GM23338 (cell line): ENCODE results near the gene FPGS. TPM values are rescaled to one million over a fixed set of nuclear protein-coding genes. Genes with fewer than 3 reads are reported as not detected.

Experiments used
- ATAC-seq: fragments of 200-7000 bp; cut with Tn5 transposase; 3 replicates; pipeline ENCODE4 v1.9.1; 2020
- DNase-seq: peaks from one replicate; pipeline ENCODE4 v3.0.0-alpha.2; 2015; ENCODE audit warnings: low spot score
- H2AFZ ChIP-seq: fragments of 200-600 bp; sonication (generic); 2 replicates; pipeline ENCODE4 v1.8.0; 2016; ENCODE audit warnings: antibody characterized with exemption, mild to moderate bottlenecking, moderate library complexity
- H3F3A ChIP-seq: fragments of 200-600 bp; sonication (generic); replicated peaks from 2 replicates; pipeline ENCODE4 v1.8.0; 2017; ENCODE audit warnings: antibody characterized with exemption, mixed run types, low read depth
- H3K27ac ChIP-seq: fragments of 200-600 bp; sonication (generic); 2 replicates; pipeline ENCODE4 v1.6.1; 2016; ENCODE audit warnings: low read depth
- H3K27me3 ChIP-seq: fragments of 200-600 bp; sonication (generic); 2 replicates; pipeline ENCODE4 v1.8.0; 2016; ENCODE audit warnings: mild to moderate bottlenecking, mixed run types, moderate library complexity; ENCODE audit not compliant: insufficient read depth
- H3K36me3 ChIP-seq: fragments of 200-600 bp; sonication (generic); 2 replicates; pipeline ENCODE4 v1.8.0; 2016; ENCODE audit warnings: mild to moderate bottlenecking; ENCODE audit not compliant: insufficient read depth
- H3K4me1 ChIP-seq: fragments of 200-600 bp; sonication (generic); 2 replicates; pipeline ENCODE4 v1.8.0; 2016; ENCODE audit warnings: mild to moderate bottlenecking, moderate library complexity; ENCODE audit not compliant: insufficient read depth
- H3K4me2 ChIP-seq: fragments of 200-600 bp; sonication (generic); 2 replicates; pipeline ENCODE4 v1.7.1; 2017; ENCODE audit warnings: mixed run types
- H3K4me3 ChIP-seq: fragments of 200-600 bp; sonication (generic); 2 replicates; pipeline ENCODE4 v1.6.1; 2016; ENCODE audit warnings: mixed run types
- H3K79me2 ChIP-seq: fragments of 200-600 bp; sonication (generic); replicated peaks from 2 replicates; pipeline ENCODE4 v1.8.0; 2017; ENCODE audit warnings: mild to moderate bottlenecking; ENCODE audit not compliant: insufficient read depth
- H3K9me2 ChIP-seq: fragments of 200-600 bp; sonication (generic); 2 replicates; pipeline ENCODE4 v1.8.0; 2017; ENCODE audit not compliant: insufficient read depth
- H4K20me1 ChIP-seq: fragments of 200-600 bp; sonication (generic); replicated peaks from 2 replicates; pipeline ENCODE4 v1.8.0; 2017; ENCODE audit warnings: mild to moderate bottlenecking; ENCODE audit not compliant: insufficient read depth
- H3K27ac Mint-ChIP-seq: 2 replicates; pipeline ENCODE4 v1.8.0; 2020; ENCODE audit warnings: inconsistent platforms, mild to moderate bottlenecking, moderate library complexity, mixed read lengths
- H3K27me3 Mint-ChIP-seq: 3 replicates; pipeline ENCODE4 v1.8.0; 2022; ENCODE audit warnings: low read depth, mild to moderate bottlenecking, moderate library complexity, mixed read lengths, inconsistent platforms; ENCODE audit not compliant: insufficient read depth, poor library complexity
- H3K36me3 Mint-ChIP-seq: 3 replicates; pipeline ENCODE4 v1.8.0; 2021; ENCODE audit warnings: low read depth, mild to moderate bottlenecking, inconsistent platforms, moderate library complexity, mixed read lengths
- H3K4me1 Mint-ChIP-seq: 3 replicates; pipeline ENCODE4 v1.8.0; 2020; ENCODE audit warnings: mild to moderate bottlenecking, inconsistent platforms, mixed read lengths
- H3K4me3 Mint-ChIP-seq: 3 replicates; pipeline ENCODE4 v1.8.0; 2021; ENCODE audit warnings: moderate library complexity, mild to moderate bottlenecking, inconsistent platforms, mixed read lengths
- H3K9me3 Mint-ChIP-seq: 3 replicates; pipeline ENCODE4 v1.8.0; 2020; ENCODE audit warnings: moderate library complexity, mild to moderate bottlenecking, inconsistent platforms, mixed read lengths
- CREB1 ChIP-seq: fragments of 250-450 bp; sonication (Bioruptor Pico); IDR thresholded peaks from 2 replicates; pipeline ENCODE4 v1.5.0; 2020; ENCODE audit warnings: low read depth, mild to moderate bottlenecking, moderate library complexity
- EZH2phosphoT487 ChIP-seq: fragments of 200-600 bp; sonication (generic); IDR thresholded peaks from one replicate; pipeline ENCODE4 v1.8.1; 2018; ENCODE audit warnings: antibody characterized with exemption; ENCODE audit not compliant: unreplicated experiment
- NANOG ChIP-seq: IDR thresholded peaks from 2 replicates; pipeline ENCODE4 v1.6.1; 2016; ENCODE audit warnings: antibody characterized with exemption, borderline replicate concordance
- STAT1 ChIP-seq: IDR thresholded peaks from one replicate; pipeline ENCODE4 v1.6.1; 2016; ENCODE audit warnings: antibody characterized with exemption; ENCODE audit not compliant: unreplicated experiment
- ZNF114 ChIP-seq: fragments of 250-450 bp; sonication (Bioruptor Pico); IDR thresholded peaks from 2 replicates; pipeline ENCODE4 v1.5.0; 2020; ENCODE audit warnings: mild to moderate bottlenecking, moderate library complexity
- ZNF331 ChIP-seq: fragments of 250-450 bp; sonication (Bioruptor Pico); IDR thresholded peaks from 2 replicates; pipeline ENCODE4 v1.5.0; 2020; ENCODE audit warnings: low read depth, mild to moderate bottlenecking, moderate library complexity
- polyA plus RNA-seq: library from polyadenylated mRNA; unstranded; fragments of >200 nt; fragmentation: Nextera tagmentation; extraction: Ambion mirVana; gene quantifications from 2 replicates; pipeline ENCODE4 v1.2.1, GENCODE V29; 2016
- total RNA-seq: library from RNA; depleted of rRNA; stranded (reverse); fragments of >200 nt; shearing (Covaris generic); gene quantifications from 2 replicates; pipeline ENCODE4 v1.2.3, GENCODE V29; 2014
- TF ChIP-seq, protein P1 (sequence below): fragments of 250-450 bp; sonication (Bioruptor Pico); IDR thresholded peaks from 2 replicates; pipeline ENCODE4 v1.5.0; 2020; ENCODE audit warnings: mild to moderate bottlenecking, moderate library complexity
- TF ChIP-seq, protein P2 (sequence below): IDR thresholded peaks from 2 replicates; pipeline ENCODE4 v1.6.1; 2016; ENCODE audit warnings: antibody characterized with exemption
- TF ChIP-seq, protein P3 (sequence below), 2 experiments: fragments of 200-600 bp in 1 of 2; sonication (generic) in 1 of 2; conservative IDR thresholded peaks; 2 replicates each; pipeline versions ENCODE4 v1.5.1 to v1.6.1; 2016 to 2017; ENCODE audit warnings: antibody characterized with exemption in 2 of 2, low read depth in 2 of 2, mild to moderate bottlenecking in 2 of 2, moderate library complexity in 1 of 2

FPGS gene
- total and polyA plus RNA-seq, 2 experiments from 2014 or later: 40.7 to 87.2 TPM

DNA sequence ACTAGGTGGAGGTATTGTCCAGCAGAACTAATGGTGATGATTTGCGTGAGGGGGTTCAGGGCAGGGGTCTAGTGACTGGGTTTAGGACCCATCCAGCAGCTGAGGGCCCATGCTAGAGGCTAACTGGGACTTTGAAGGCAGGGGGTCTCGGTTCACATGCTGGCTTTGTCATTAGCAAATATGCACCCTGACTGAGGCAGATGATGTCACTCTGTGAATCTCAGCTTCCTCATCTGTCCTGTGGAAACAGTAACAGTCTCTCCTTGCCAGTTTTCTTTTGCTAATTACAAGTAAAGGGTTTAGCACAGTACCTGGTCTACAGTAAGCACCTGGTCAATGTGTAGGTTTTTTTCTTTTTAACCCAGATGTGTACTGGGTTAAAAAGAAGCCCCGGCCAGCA is 29.4 kb upstream of the FPGS start (continued):
- TF ChIP-seq, protein P1, sequence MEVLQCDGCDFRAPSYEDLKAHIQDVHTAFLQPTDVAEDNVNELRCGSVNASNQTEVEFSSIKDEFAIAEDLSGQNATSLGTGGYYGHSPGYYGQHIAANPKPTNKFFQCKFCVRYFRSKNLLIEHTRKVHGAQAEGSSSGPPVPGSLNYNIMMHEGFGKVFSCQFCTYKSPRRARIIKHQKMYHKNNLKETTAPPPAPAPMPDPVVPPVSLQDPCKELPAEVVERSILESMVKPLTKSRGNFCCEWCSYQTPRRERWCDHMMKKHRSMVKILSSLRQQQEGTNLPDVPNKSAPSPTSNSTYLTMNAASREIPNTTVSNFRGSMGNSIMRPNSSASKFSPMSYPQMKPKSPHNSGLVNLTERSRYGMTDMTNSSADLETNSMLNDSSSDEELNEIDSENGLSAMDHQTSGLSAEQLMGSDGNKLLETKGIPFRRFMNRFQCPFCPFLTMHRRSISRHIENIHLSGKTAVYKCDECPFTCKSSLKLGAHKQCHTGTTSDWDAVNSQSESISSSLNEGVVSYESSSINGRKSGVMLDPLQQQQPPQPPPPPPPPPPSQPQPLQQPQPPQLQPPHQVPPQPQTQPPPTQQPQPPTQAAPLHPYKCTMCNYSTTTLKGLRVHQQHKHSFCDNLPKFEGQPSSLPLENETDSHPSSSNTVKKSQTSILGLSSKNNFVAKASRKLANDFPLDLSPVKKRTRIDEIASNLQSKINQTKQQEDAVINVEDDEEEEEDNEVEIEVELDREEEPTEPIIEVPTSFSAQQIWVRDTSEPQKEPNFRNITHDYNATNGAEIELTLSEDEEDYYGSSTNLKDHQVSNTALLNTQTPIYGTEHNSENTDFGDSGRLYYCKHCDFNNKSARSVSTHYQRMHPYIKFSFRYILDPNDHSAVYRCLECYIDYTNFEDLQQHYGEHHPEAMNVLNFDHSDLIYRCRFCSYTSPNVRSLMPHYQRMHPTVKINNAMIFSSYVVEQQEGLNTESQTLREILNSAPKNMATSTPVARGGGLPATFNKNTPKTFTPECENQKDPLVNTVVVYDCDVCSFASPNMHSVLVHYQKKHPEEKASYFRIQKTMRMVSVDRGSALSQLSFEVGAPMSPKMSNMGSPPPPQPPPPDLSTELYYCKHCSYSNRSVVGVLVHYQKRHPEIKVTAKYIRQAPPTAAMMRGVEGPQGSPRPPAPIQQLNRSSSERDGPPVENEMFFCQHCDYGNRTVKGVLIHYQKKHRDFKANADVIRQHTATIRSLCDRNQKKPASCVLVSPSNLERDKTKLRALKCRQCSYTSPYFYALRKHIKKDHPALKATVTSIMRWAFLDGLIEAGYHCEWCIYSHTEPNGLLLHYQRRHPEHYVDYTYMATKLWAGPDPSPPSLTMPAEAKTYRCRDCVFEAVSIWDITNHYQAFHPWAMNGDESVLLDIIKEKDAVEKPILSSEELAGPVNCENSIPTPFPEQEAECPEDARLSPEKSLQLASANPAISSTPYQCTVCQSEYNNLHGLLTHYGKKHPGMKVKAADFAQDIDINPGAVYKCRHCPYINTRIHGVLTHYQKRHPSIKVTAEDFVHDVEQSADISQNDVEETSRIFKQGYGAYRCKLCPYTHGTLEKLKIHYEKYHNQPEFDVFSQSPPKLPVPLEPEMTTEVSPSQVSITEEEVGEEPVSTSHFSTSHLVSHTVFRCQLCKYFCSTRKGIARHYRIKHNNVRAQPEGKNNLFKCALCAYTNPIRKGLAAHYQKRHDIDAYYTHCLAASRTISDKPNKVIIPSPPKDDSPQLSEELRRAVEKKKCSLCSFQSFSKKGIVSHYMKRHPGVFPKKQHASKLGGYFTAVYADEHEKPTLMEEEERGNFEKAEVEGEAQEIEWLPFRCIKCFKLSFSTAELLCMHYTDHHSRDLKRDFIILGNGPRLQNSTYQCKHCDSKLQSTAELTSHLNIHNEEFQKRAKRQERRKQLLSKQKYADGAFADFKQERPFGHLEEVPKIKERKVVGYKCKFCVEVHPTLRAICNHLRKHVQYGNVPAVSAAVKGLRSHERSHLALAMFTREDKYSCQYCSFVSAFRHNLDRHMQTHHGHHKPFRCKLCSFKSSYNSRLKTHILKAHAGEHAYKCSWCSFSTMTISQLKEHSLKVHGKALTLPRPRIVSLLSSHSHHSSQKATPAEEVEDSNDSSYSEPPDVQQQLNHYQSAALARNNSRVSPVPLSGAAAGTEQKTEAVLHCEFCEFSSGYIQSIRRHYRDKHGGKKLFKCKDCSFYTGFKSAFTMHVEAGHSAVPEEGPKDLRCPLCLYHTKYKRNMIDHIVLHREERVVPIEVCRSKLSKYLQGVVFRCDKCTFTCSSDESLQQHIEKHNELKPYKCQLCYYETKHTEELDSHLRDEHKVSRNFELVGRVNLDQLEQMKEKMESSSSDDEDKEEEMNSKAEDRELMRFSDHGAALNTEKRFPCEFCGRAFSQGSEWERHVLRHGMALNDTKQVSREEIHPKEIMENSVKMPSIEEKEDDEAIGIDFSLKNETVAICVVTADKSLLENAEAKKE (CRISPR knock-in tag): no peak
- TF ChIP-seq, protein P2, sequence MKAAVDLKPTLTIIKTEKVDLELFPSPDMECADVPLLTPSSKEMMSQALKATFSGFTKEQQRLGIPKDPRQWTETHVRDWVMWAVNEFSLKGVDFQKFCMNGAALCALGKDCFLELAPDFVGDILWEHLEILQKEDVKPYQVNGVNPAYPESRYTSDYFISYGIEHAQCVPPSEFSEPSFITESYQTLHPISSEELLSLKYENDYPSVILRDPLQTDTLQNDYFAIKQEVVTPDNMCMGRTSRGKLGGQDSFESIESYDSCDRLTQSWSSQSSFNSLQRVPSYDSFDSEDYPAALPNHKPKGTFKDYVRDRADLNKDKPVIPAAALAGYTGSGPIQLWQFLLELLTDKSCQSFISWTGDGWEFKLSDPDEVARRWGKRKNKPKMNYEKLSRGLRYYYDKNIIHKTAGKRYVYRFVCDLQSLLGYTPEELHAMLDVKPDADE: no peak
- TF ChIP-seq NANOG: no peak
- no peak for TF ChIP-seq ZNF114 (CRISPR knock-in tag)
- TF ChIP-seq EZH2phosphoT487: no peak
- TF ChIP-seq CREB1: no peak

DNA sequence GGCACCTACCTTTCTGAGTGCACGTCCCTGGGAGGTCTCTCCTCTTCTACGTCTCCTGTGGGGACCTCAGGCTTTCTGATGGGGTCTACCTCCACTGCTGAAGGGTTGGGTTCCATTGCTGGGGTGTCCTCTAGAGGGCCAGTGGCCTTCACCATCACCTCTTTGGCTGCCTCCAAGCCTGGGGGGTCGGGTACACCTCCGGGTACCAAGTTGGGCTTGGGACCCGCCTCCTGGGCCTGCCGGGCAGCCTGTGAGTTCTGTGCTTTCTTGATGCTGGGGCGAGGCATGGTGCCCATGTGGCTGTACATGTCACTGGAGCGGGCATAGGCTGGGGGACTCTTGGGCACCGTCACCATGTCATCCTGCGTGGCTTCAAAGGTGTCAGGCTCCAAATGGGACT is 28.7 kb upstream of the FPGS start:
- Histone ChIP-seq H3F3A (peaks cover 7% of the 10 kb centered on the region; the same call in 1 of the 2 replicates), H3K4me2 (no peak overlapping the region), H3K9me2 (no peaks in the 10 kb centered on the region), H3K27me3 (no peaks in the 10 kb centered on the region), H2AFZ (no peak overlapping the region), H3K36me3 (no peaks in the 10 kb centered on the region), H3K79me2 (no peaks in the 10 kb centered on the region), H3K27ac (no peak overlapping the region), H4K20me1 (no peaks in the 10 kb centered on the region), H3K4me3 (no peak overlapping the region), H3K4me1 (peaks cover 14% of the 10 kb centered on the region)
- Mint-ChIP-seq H3K27me3 (peaks cover 14% of the 10 kb centered on the region), H3K4me1 (peaks cover 31% of the 10 kb centered on the region), H3K9me3 (peaks cover 2% of the 10 kb centered on the region; the same call in 1 of the 3 replicates), H3K27ac (no peak overlapping the region), H3K36me3 (no peaks in the 10 kb centered on the region; the same call in 2 of the 3 replicates), H3K4me3 (no peak overlapping the region; the same call in 2 of the 3 replicates)
- ATAC-seq (no peak), DNase-seq (no peak)
- TF ChIP-seq, protein P2: no peak
- TF ChIP-seq STAT1 (no peak), ZNF331 (no peak), NANOG (no peak), ZNF114 (CRISPR knock-in tag) (no peak)
- TF ChIP-seq, protein P3, sequence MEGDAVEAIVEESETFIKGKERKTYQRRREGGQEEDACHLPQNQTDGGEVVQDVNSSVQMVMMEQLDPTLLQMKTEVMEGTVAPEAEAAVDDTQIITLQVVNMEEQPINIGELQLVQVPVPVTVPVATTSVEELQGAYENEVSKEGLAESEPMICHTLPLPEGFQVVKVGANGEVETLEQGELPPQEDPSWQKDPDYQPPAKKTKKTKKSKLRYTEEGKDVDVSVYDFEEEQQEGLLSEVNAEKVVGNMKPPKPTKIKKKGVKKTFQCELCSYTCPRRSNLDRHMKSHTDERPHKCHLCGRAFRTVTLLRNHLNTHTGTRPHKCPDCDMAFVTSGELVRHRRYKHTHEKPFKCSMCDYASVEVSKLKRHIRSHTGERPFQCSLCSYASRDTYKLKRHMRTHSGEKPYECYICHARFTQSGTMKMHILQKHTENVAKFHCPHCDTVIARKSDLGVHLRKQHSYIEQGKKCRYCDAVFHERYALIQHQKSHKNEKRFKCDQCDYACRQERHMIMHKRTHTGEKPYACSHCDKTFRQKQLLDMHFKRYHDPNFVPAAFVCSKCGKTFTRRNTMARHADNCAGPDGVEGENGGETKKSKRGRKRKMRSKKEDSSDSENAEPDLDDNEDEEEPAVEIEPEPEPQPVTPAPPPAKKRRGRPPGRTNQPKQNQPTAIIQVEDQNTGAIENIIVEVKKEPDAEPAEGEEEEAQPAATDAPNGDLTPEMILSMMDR (conservative IDR thresholded peaks at IDR 0.05; ENCODE audit: low read depth in 2 of 2): no peak
